ENCODE results near the gene CFAP221. TPM values are rescaled to one million over a fixed set of nuclear protein-coding genes. Genes with fewer than 3 reads are reported as not detected.

Gene CFAP221
- total RNA-seq, 1 experiment from 2014 or later, result 0.20 TPM

DNA sequence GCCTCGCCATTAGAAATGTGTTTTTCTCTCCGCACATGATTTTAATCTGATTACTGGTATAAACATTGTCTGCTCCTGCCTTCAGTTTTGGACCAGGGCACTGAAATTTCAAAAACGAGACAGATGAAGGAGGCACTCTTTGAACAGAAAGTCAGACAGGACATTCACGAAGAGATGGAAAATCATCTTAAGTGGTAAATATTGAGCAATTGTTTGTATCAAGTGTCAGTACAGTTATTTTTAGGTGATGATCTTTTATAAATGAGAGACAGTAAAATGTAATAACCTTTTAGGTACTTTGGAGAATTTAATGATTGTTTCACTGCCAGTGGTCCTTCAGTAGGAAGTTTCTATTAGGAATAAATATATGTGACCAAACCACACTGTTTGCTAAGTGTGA, 60.8 kb downstream of the CFAP221 start:
- H2BK20ac ChIP-seq (ENCODE audit: low read depth, low read length, poor library complexity, severe bottlenecking), result no peak overlapping the region
- no peak overlapping the region for H3K23ac ChIP-seq (ENCODE audit: insufficient read length, low read depth, low read length)
- peaks cover 17% of the 10 kb centered on the region for H3K27me3 Mint-ChIP-seq (ENCODE audit: low read depth)
- no peaks in the 10 kb centered on the region for H3K79me1 ChIP-seq (ENCODE audit: insufficient read depth, low read depth, low read length, poor library complexity, severe bottlenecking)
- no peaks in the 10 kb centered on the region for H3K27me3 ChIP-seq (ENCODE audit: insufficient read depth, low read length)
- H2BK15ac ChIP-seq (ENCODE audit: low read depth, low read length), result no peak overlapping the region
- H3K36me3 Mint-ChIP-seq (ENCODE audit: insufficient read depth in 1 of 3, low read depth in 3 of 3), result no peaks in the 10 kb centered on the region
- H2BK120ac ChIP-seq (ENCODE audit: low read depth, low read length, poor library complexity, severe bottlenecking), result no peak overlapping the region
- no peak overlapping the region for H3K18ac ChIP-seq (ENCODE audit: insufficient read length, low read depth, low read length)
- no peak overlapping the region for H4K8ac ChIP-seq (replicated peaks; ENCODE audit: insufficient read length, low read depth, low read length)
- no peaks in the 10 kb centered on the region for H4K20me1 ChIP-seq (ENCODE audit: control insufficient read depth, insufficient read depth, insufficient read length)
- no peak overlapping the region for H3K27ac ChIP-seq (ENCODE audit: insufficient read length, low read depth, low read length)
- no peak for DNase-seq
- WGBS (ENCODE audit: extremely low coverage, insufficient read length, low lambda C conversion rate), result no CpG with 5 or more reads among the region's 4 CpGs
- no peak overlapping the region for H2BK5ac ChIP-seq (ENCODE audit: insufficient read length, low read length)
- no peak overlapping the region for H3K56ac ChIP-seq (ENCODE audit: insufficient read length, low read depth, low read length)
- H3K14ac ChIP-seq (ENCODE audit: insufficient read depth, low read length), result no peak overlapping the region
- no peak overlapping the region for H2BK12ac ChIP-seq (ENCODE audit: insufficient read length, low read depth, low read length)
- TF ChIP-seq, protein P1, sequence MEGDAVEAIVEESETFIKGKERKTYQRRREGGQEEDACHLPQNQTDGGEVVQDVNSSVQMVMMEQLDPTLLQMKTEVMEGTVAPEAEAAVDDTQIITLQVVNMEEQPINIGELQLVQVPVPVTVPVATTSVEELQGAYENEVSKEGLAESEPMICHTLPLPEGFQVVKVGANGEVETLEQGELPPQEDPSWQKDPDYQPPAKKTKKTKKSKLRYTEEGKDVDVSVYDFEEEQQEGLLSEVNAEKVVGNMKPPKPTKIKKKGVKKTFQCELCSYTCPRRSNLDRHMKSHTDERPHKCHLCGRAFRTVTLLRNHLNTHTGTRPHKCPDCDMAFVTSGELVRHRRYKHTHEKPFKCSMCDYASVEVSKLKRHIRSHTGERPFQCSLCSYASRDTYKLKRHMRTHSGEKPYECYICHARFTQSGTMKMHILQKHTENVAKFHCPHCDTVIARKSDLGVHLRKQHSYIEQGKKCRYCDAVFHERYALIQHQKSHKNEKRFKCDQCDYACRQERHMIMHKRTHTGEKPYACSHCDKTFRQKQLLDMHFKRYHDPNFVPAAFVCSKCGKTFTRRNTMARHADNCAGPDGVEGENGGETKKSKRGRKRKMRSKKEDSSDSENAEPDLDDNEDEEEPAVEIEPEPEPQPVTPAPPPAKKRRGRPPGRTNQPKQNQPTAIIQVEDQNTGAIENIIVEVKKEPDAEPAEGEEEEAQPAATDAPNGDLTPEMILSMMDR (conservative IDR thresholded peaks at IDR 0.05), result no peak
- H3K23me2 ChIP-seq (ENCODE audit: insufficient read length, low read depth, low read length, poor library complexity, severe bottlenecking), result no peaks in the 10 kb centered on the region
- H3K9ac ChIP-seq (ENCODE audit: extremely low read depth, insufficient read length, low read length), result no peak overlapping the region
- no peak overlapping the region for H2AK5ac ChIP-seq (ENCODE audit: insufficient read length, low read length)
- no peaks in the 10 kb centered on the region for H3K79me2 ChIP-seq (ENCODE audit: insufficient read depth, low read length)
- H3K4ac ChIP-seq (ENCODE audit: low read depth, low read length), result no peak overlapping the region
- no peak overlapping the region for H2AFZ ChIP-seq (ENCODE audit: low read length)
- H3K4me1 ChIP-seq (ENCODE audit: insufficient read depth, low read length), result no peaks in the 10 kb centered on the region
- no peak overlapping the region for H3T11ph ChIP-seq (ENCODE audit: low read length)
- H3K9me3 ChIP-seq (ENCODE audit: control insufficient read depth, low read depth, low read length), result no peaks in the 10 kb centered on the region
- peaks cover 0 to 3% of the 10 kb centered on the region in 2 experiments; a peak in 2 of 4 replicates for H3K4me1 Mint-ChIP-seq
- no peaks in the 10 kb centered on the region for H3K9me3 Mint-ChIP-seq
- H3K4me3 Mint-ChIP-seq, result no peak overlapping the region
- no peak overlapping the region for H3K27ac Mint-ChIP-seq
- H4K91ac ChIP-seq (ENCODE audit: insufficient read length, low read depth, low read length), result no peak overlapping the region
- no peak overlapping the region for H4K5ac ChIP-seq (ENCODE audit: insufficient read length, low read depth, low read length)
- no peak overlapping the region for H3K4me2 ChIP-seq (ENCODE audit: insufficient read depth, insufficient read length, low read length)

Measured in H9 (cell line).